ENCODE measurements around the gene F8.
"Not testable (repeated sequence)": the region's sequence is repeated elsewhere in the genome, so short reads cannot be mapped to it uniquely, and the experiment has no call there.

F8 gene

GRCh38 chrX:154868522-154868921, 154.0 kb downstream of the F8 start:
- DNase-seq = not testable (repeated sequence)

GRCh38 chrX:154855256-154855655, 167.3 kb downstream of the F8 start:
- DNase-seq = no peak

GRCh38 chrX:154850957-154851611, 171.4 kb downstream of the F8 start:
- no peak for DNase-seq

DNA sequence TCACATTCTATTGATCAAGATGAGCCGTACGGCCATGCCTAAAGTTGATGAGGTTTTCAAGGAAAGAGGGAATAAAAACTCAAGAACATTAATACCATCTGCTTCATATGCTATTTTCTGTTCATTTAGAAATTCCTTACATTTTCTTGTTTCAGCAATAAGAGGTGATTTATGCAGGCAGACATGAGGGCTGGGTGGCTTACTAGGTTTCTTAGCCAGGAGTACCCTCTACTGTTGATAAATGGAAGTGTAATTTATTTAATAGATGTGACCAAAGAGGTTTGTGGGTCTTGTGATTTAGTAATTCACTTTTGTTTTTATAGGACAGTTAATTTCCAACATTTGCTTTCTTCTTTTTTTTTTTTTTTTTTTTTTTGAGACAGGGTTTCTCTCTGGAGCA, 181.7 kb downstream of the F8 start:
- DNase-seq = peak in 3 of 6 experiments; percentile 1 to 43 (median 42)

GRCh38 chrX:154836163-154836562, 186.4 kb downstream of the F8 start:
- no peak for DNase-seq

- DNase-seq = no peak
These were observed 188.0 kb downstream of the F8 start, which contains the start of gene SMIM9 for GRCh38 chrX:154834562-154834961. TSS of gene SMIM9 (minus strand) at chrX:154834662. CDS start at chrX:154830856, 3,806 bp downstream.

DNA sequence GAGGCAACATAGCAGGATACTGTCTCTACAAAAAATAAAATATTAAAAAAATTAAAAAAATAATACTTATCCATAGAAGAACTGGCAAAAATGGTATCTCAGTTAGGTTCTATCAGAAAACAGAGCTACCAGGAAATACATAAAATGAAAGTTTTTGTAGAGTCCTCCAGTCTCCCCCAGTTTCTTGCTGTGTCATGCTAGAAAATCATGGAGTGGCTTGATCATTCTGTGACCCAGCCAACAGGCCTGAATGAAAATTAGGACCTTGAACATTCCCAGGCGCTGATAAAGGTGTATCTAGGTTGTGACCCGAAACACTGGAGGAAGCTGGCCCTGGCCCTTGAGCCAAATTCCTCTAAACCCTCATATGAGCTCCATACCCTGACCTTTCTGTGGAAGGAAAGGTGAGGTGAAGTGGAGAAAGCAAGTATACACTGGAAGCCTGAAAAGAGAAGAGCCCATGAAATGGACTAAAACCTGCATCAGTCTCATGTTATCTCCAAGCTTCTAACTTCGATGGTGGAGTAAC, 188.7 kb downstream of the F8 start:
- no peak for DNase-seq

DNA sequence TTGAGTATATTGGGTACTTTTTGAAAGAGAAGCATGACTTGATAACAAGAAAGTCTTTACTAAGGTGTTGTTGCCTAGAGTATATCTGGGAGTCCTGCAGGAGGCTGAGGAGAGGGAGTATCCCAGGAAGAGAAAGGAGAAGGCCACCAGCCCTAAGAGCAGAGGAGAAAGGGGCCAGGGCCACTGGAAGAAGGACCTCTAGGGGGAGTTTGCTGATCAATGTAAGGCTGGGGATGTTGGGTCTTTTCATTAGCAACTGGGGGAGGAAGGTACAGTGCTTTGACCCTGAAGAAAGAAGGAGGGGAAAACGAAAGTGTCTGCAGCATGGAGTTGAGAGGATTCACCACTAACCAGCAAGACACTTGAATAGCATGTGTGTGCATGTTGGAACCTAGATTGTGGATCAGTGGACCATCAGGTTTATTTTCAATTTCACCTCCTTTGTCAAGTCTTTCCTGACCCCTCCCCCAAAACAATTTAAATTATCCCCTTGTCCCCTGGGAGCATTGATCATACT, 192.5 kb downstream of the F8 start:
- no peak for DNase-seq

GRCh38 chrX:154829134-154829533, 193.4 kb downstream of the F8 start:
- no peak for DNase-seq

DNA sequence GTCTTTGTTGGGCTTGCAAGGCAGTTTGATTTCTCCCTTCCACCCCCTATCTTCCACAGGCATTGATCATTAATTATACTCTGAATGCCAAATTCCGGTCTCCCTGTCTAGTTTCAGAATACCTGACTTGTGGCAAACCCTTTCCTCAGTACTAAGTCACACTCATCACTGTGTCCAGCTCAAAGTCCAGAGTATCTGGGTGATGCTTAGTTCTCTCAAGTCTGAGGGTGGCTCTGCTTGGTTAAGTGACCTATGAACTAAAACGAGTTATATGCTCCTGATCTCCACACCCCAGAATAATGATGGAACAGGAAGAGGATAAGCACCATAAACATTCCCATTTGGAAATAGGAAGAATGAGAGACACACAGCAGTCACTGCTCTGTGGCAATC, 194.5 kb downstream of the F8 start:
- DNase-seq = no peak

DNA sequence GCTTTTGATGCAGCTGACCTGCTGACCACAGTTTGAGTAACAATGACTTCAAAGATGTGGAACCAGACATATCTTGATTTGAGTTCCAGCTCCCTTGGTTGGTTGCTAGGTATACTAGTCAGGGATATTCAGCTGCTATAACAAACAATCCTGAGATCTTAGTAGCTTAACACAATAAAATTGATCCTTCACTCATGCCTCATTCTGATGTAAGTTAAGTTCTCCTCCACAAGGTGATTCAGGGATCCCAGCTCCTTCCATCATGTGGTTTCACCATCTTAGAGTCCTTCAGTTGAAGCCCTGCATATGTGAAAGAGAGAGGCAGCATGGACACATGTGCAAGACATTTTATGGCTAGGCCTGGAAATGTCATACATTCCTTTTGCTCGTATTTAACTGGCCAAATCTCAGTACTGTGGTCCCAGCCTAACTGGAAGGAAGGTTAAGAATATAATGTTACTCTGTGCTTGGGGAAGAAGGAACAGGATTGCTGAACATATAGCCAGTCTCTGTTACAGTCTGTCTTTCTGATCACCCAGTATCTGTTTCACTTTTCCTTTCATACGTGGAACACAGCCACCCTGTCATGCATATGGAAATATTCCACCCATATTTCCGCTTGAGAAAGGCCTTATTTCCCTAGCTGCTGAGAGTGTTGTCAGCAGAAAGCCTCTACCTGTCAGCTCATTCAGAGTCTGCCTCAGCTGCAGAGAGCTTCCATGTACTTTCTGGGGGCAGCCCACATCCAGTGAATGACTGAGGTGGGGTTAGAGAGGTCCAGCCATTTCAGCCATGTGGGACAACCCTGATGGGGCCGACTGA, 195.1 kb downstream of the F8 start:
- no peak for DNase-seq

DNA sequence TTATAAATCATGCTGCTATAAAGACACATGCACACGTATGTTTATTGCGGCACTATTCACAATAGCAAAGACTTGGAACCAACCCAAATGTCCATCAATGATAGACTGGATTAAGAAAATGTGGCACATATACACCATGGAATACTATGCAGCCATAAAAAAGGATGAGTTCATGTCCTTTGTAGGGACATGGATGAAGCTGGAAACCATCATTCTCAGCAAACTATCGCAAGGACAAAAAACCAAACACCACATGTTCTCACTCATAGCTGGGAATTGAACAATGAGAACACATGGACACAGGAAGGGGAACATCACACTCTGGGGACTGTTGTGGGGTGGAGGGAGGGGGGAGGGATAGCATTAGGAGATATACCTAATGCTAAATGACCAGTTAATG, 196.9 kb downstream of the F8 start:
- not testable (repeated sequence) for DNase-seq

GRCh38 chrX:154824638-154825037, 197.9 kb downstream of the F8 start:
- DNase-seq = no peak

GRCh38 chrX:154822029-154822428, 200.5 kb downstream of the F8 start:
- no peak for DNase-seq

DNA sequence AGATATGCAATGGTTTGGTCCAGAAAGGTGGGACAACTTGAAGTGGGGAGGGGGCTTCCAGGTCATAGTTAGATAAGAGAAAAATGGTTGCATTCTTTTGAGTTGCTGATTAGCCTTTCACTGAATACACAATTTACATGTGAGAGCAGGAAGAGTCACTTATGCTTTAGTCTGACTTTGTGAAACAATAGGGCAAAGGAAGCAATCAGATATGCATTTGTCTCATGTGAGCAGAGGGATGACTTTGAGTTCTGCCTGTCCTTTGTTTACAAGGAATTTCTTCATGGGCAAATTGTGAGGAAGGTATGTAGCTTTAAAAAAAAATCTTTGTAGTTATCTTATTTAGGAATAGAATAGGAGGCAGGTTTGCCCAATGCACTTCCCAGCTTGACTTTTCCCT, 201.0 kb downstream of the F8 start:
- no peak for DNase-seq

- DNase-seq = no peak
These were observed 202.7 kb downstream of the F8 start for GRCh38 chrX:154819771-154820341.

DNA sequence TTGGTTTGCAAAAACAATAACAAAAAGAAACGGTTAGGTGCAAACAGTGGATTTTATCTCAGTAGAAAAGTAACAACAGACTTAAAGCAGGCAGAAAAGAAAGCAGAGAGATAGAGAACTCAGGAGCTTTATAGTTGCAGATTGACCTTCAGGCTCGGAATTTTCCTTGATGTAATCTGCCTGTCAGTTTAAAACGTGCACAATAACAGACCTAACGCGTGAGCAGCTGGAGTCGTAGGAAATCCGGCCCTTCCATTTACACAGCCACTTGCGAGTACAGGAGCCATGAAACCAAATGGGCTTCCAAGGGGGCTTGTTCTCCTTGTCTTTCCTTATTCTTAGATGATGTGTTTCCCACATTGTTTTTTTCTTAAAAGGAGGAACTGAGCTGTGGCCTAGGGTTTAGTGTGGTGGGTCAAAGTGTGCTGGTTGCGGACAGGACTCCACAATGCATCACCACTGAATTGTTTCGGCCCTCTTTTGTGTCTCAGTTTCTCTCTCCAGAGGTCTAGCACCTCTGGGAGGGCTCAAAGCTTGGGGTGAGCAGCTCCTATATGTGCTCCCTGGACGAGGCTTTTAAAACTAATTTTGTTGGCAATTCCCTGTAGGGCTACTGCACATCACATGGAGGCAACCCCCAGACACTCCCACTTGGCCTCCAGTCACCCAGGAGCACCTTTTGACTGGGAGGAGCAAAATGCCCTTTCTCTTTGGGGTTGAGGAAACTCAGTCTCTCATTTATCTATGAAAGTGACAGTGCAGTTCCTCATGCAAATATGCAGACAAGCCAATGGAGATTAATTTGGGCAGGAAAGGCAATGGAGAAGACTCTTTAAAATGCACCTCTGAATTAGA, 203.4 kb downstream of the F8 start:
- no peak for DNase-seq

- DNase-seq = not testable (repeated sequence)
These were observed 205.4 kb downstream of the F8 start for GRCh38 chrX:154817048-154817618.

DNA sequence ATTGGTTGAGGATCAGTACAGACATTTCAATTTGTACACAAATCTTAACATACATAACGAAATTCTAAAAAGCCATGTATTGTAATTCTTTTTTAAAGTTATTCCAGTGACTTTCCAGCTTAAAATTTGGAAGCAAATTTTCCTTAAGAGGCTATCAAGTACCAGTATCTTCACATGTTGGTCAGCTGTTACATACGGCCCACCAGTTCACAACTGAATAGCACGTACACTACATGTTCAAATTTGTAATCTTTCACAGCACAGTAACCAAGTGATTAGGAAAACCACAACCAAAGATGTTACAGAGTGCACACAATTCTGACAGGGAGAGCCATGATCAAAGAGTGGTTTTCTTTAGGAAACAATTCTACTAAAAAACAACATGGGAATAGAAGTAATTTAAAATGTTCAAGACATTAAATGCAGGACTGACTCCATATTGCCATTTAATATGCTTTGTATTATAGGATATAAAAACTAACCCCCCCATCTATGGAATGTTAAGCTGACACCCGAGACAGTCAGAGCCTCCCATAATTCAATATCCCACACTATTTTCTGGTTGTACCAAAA, 206.1 kb downstream of the F8 start:
- not testable (repeated sequence) for DNase-seq

DNA sequence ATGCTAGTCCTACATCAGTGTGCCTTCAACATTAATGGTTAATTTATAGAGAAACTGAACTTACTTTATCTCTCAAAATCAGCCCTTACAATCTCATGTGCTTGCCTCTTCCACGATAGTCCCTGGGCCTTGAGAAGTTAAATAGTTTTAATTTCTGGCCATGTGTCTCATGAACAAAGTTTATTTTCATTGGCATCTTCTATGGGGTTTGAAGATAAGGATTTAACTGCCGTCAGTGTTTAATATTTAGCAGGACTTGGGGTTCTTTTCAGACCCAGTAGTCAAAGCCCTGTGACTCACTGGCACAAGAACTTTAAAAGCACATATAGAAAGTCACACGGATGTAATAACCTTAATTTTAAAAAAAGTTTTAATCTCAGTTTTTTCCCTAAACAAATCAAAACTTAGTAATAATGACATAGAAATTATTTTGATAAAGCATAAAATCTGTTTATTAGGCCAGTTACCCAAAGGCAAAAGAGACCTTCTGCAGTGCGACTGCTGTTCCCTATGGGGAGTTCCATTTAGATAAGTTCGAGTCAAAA, 207.2 kb downstream of the F8 start:
- no peak for DNase-seq

DNA sequence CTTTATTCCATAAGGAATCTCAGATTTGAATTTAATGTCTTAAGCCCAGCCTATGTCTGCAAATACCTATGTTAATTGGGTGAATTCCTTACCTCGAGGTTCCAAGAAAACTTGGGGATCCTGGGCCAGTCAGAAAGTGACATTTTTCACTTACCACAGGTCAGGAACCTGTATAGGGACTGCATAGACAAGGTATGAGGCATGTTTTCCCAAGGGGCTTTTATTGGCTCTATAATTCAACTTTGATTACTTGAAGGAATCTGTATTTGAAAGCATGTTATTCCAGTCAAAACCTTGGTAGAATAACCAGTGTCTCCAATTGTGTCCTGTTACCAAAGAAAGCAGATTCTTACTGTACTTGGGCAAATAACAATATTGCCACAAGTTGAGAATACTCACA, 208.7 kb downstream of the F8 start:
- no peak for DNase-seq
